Subcutaneous adipose tissue (tissue), 4 donors: Measurements from ENCODE around the gene PTPRH. TPM values are rescaled to one million over a fixed set of nuclear protein-coding genes. Genes with fewer than 3 reads are reported as not detected.

ENCODE experiments used
- total RNA-seq, 4 donors: library from RNA; depleted of rRNA; stranded (reverse); fragments of >200 nt; gene quantifications; one replicate each; pipeline ENCODE4 v1.1.0, GENCODE V29; 2016
- TF ChIP-seq, protein P1 (sequence below): fragments of 450-650 bp; IDR thresholded peaks from one replicate; pipeline ENCODE4 v1.5.1; 2016; ENCODE audit warnings: low read depth, mild to moderate bottlenecking, control low read depth, antibody characterized with exemption, moderate library complexity

Gene PTPRH
- total RNA-seq, 4 donors from 2014 or later: 0.19 to 2.9 (median 1.3) TPM

DNA sequence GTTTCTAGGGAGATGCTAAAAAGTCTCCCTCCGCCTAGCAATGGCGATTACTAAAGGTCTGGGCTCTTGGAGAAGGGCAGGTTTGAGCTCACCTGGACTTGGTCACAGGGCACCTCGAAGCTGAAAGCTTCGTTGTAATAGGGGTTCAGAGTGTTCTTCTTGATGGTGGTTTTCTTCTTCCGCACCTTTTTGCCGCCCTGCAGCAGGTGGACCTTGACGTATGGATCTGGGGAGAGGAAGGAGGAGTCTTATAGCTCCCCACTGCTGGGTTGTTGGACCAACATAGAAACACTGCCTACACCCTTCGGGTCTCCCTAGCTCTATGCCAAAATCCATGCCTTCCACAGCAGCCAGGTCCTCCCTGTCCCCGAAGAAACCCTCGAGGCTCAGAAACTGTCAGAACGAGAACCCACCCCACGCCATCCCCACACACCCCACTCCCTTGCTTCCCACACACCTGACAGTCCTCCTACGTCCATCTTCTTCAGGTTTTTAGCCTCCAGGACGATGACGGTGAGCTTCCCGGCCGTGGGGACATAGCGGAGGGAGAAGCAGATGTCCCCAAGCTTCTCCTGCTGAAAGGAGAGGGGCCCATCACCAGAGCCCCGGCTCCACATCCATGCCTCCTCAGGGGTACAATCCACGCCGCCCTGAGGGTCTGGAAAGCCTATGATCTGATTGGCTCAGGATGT, 34.7 kb downstream of the PTPRH start:
- TF ChIP-seq, protein P1, sequence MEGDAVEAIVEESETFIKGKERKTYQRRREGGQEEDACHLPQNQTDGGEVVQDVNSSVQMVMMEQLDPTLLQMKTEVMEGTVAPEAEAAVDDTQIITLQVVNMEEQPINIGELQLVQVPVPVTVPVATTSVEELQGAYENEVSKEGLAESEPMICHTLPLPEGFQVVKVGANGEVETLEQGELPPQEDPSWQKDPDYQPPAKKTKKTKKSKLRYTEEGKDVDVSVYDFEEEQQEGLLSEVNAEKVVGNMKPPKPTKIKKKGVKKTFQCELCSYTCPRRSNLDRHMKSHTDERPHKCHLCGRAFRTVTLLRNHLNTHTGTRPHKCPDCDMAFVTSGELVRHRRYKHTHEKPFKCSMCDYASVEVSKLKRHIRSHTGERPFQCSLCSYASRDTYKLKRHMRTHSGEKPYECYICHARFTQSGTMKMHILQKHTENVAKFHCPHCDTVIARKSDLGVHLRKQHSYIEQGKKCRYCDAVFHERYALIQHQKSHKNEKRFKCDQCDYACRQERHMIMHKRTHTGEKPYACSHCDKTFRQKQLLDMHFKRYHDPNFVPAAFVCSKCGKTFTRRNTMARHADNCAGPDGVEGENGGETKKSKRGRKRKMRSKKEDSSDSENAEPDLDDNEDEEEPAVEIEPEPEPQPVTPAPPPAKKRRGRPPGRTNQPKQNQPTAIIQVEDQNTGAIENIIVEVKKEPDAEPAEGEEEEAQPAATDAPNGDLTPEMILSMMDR: no peak

DNA sequence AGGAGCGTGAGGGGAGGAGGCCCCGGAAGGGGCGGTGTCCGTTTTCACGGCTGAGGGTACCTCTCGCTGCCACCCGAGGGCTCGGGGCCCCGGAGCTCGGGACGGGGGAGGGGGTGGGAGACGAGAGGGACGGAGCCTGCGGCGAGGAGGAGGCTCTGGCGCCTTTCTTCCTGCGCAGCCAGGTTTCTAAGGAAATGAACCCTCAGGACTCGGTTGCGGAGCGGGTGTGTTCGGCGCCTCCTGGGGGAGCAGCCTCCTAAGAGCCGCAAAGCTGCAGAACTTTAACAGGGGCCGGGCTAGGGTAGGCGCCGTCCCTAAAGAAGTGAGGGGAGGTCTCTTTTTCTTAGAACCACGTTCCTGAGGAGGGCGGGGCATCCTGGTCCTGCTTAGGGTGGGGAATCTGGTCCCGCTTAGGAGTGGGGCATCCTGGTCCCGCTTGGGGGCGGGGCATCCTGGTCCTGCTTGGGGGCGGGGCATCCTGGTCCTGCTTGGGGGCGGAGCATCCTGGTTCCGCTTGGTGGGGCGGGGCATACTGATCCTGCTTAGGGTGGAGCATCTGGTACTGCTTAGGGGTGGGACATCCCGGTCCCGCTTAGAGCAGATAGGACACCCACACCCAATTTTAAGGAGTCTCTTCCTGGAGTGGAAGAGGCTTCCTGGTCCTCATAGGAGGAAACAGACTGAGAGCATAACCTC, 35.4 kb downstream of the PTPRH start:
- TF ChIP-seq, protein P1: no peak

DNA sequence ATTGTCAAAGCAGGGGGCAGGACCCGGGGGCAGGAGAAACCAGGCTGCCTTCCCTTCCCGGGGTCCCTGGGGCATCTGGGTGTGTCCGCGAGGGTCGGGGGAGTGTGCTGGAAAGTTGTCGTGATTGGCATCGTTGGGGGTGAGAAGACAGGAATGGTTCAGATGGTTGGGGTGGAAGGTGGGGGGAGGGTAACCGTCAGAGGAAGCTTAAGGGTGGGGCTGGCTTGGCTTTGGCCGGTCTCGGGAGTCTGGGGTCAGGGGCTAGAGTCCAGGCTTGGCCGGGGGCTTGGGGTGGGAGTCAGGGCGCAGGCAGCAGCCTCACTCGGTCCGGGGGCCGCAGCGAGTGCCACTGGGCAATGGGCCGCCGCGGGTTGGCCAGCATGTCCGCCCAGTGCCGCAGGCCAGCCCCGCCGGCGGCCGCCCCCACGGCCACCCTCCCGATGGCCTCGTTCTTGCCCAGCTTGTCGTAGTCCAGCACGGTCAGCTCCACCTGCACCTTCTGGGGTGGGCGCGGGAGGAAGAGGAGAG, 36.1 kb downstream of the PTPRH start:
- TF ChIP-seq, protein P1: no peak

DNA sequence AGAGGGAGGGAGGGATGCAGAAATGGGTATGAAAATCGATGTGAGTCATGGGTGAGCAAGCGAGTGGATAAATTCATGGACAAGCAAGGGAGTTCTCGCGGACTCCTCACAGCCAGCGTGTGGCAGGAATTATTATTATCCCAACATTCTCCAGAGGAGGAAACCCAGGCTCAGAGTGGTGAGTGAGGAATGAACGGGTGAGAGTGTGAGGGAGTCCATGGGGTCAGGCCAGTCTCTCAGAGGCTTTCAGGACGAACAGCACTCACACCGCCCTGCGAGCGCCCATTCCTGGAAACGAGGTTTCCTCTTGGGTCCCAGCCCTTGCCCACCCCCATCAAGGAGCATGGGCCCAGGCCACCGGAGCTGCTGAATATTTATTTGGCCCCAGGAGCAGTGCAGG, 36.6 kb downstream of the PTPRH start:
- TF ChIP-seq, protein P1: no peak

DNA sequence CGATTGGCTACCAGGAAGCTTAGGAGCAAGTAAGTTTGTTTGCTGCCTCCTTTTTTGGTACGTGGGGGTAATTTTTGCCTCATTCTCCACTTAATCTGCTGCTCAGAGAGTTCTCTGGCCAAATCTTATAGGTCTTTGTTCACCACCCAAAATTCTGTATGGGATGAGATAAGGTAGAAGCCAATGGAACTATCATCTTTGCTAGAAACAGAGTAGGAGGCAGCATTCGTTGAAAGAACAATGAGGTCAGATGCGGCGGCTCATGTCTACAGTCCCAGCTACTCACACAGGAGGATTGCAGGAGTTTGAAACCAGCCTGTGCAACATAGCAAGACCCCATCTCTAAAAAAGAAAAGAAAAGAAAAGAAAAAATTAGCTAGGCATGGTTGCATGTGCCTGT, 37.9 kb downstream of the PTPRH start:
- TF ChIP-seq, protein P1: no peak

DNA sequence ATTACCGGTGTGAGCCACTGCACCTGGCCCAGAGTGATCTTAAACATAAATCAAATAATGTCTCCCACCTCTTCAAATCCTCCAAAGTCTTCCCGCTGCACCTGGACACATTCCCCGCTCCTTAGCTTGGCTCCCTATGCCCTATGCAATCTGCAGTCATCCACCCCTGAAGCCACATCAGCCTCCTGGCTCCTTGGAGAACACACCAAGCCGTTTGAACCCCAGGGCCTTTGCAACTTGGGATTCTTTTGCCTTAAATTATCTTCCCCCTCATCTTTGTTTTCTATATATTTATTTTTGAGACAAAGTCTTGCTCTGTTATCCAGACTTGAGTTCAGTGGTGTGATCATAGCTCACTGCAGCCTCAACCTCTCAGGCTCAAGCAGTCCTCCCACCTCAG, 40.2 kb downstream of the PTPRH start:
- TF ChIP-seq, protein P1: no peak

DNA sequence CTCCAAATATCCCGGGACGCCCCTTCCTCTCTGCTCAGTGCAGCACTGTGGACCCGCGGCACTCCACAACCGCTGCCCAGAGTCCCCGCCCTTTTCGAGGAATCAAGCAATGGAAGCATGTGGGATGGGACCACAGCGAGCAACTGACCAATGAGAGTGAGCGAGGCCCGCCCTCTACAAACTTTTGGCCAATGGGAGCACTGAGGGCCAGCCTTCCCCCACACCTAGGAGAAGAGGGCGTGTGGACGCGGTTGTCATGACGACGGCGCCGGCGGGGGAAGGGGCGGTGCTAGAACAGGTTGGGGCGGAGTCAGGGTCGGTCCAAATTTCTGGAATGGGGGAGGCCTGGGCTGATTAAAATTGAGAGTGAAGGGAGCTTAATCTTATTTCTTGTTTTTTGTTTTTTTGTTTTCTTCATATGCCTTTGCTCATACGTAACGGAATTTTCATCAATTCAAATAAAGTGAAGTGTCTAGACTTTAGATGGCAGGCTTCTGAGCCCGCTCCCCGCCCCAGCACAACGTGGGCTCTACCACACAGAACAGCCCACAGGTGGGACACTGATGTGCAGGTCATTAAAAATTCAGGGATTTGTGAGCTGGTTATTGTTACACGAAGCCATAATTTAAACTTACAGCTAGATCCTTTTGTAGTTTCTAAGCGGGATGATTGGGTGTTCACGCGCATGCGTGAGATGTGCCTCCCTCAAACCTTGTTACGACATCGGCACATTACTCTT, 42.6 kb downstream of the PTPRH start, which contains the start of gene DNAAF3:
Gene DNAAF3 (minus strand): TSS at position 84 of the 739 bp plus-strand sequence. CDS start 200 bp downstream, outside the sequence.
- TF ChIP-seq, protein P1: no peak
